Neural progenitor cell (in vitro differentiated cells): ENCODE results near the gene TUG1. TPM values are rescaled to one million over a fixed set of nuclear protein-coding genes. Genes with fewer than 3 reads are reported as not detected.

Experiments used
- DNase-seq: peaks from one replicate; pipeline ENCODE4 v3.0.0-alpha.2; 2016; ENCODE audit warnings: low spot score
- H2AFZ ChIP-seq: fragments of 200-600 bp; sonication (generic); replicated peaks from 2 replicates; pipeline ENCODE4 v1.6.1; 2016; ENCODE audit warnings: antibody characterized with exemption
- H3F3A ChIP-seq: fragments of 200-600 bp; sonication (generic); 2 replicates; pipeline ENCODE4 v1.6.1; 2016; ENCODE audit warnings: antibody characterized with exemption, low read depth
- H3K27ac ChIP-seq: fragments of 200-600 bp; sonication (generic); 2 replicates; pipeline ENCODE4 v1.5.1; 2016; ENCODE audit warnings: mild to moderate bottlenecking
- H3K27me3 ChIP-seq: fragments of 200-600 bp; sonication (generic); 2 replicates; pipeline ENCODE4 v1.6.1; 2016; ENCODE audit warnings: mild to moderate bottlenecking, moderate library complexity
- H3K36me3 ChIP-seq: fragments of 200-600 bp; sonication (generic); 2 replicates; pipeline ENCODE4 v1.5.1; 2016
- H3K4me1 ChIP-seq: fragments of 200-600 bp; sonication (generic); 2 replicates; pipeline ENCODE4 v1.6.1; 2016; ENCODE audit warnings: mixed run types
- H3K4me2 ChIP-seq: fragments of 200-600 bp; sonication (generic); 2 replicates; pipeline ENCODE4 v1.6.1; 2016
- H3K4me3 ChIP-seq: fragments of 200-600 bp; sonication (generic); 2 replicates; pipeline ENCODE4 v1.5.1; 2016
- H3K79me2 ChIP-seq: fragments of 200-600 bp; sonication (generic); 2 replicates; pipeline ENCODE4 v1.6.1; 2016; ENCODE audit warnings: low read depth
- H3K9ac ChIP-seq: fragments of 200-600 bp; sonication (generic); 2 replicates; pipeline ENCODE4 v1.6.1; 2016
- H3K9me3 ChIP-seq: fragments of 200-600 bp; sonication (generic); 2 replicates; pipeline ENCODE4 v1.5.1; 2016; ENCODE audit warnings: low read depth
- H4K20me1 ChIP-seq: fragments of 200-600 bp; sonication (generic); 2 replicates; pipeline ENCODE4 v1.6.1; 2016; ENCODE audit warnings: low read depth
- H3K27ac Mint-ChIP-seq: 3 replicates; pipeline ENCODE4 v1.8.0; 2021; ENCODE audit warnings: mixed read lengths
- H3K27me3 Mint-ChIP-seq: 2 replicates; pipeline ENCODE4 v1.8.0; 2022; ENCODE audit warnings: low read depth, mild to moderate bottlenecking, inconsistent platforms, moderate library complexity, mixed read lengths; ENCODE audit not compliant: insufficient read depth
- H3K36me3 Mint-ChIP-seq: 3 replicates; pipeline ENCODE4 v1.8.0; 2021; ENCODE audit warnings: mixed read lengths
- H3K4me1 Mint-ChIP-seq: 3 replicates; pipeline ENCODE4 v1.8.0; 2021; ENCODE audit warnings: mixed read lengths
- H3K4me3 Mint-ChIP-seq: 3 replicates; pipeline ENCODE4 v1.8.0; 2021; ENCODE audit warnings: mild to moderate bottlenecking, moderate library complexity, mixed read lengths
- H3K9me3 Mint-ChIP-seq: 3 replicates; pipeline ENCODE4 v1.8.0; 2020; ENCODE audit warnings: mixed read lengths
- CTCF ChIP-seq: fragments of 200-600 bp; sonication (generic); IDR thresholded peaks from 2 replicates; pipeline ENCODE4 v1.5.1; 2017; ENCODE audit warnings: antibody characterized with exemption, mild to moderate bottlenecking
- EZH2 ChIP-seq: fragments of 200-600 bp; sonication (generic); IDR thresholded peaks from 2 replicates; pipeline ENCODE4 v1.6.1; 2017; ENCODE audit warnings: antibody characterized with exemption, mild to moderate bottlenecking, moderate library complexity
- EZH2phosphoT487 ChIP-seq: fragments of 200-600 bp; sonication (generic); IDR thresholded peaks from 2 replicates; pipeline ENCODE4 v1.6.1; 2017; ENCODE audit warnings: antibody characterized with exemption
- total RNA-seq: library from RNA; depleted of rRNA; stranded (reverse); fragments of >200 nt; gene quantifications from 2 replicates; pipeline ENCODE4 v1.2.3, GENCODE V29; 2015; ENCODE audit warnings: low replicate concordance

TUG1 gene
- total RNA-seq, 1 donor from 2014 or later = 136 TPM

- Mint-ChIP-seq H3K27ac (no peak overlapping the region), H3K4me3 (no peak overlapping the region), H3K4me1 (no peaks in the 10 kb centered on the region), H3K9me3 (no peaks in the 10 kb centered on the region), H3K36me3 (peaks cover 52% of the 10 kb centered on the region), H3K27me3 (peaks cover 2% of the 10 kb centered on the region)
- H3K27me3 ChIP-seq = no peaks in the 10 kb centered on the region
- H3K9me3 ChIP-seq = no peaks in the 10 kb centered on the region
- H3K27ac ChIP-seq = no peak overlapping the region
- no peaks in the 10 kb centered on the region for H3K4me1 ChIP-seq
- H3F3A ChIP-seq = no peaks in the 10 kb centered on the region
- H3K79me2 ChIP-seq = peaks cover 8% of the 10 kb centered on the region
- H3K4me3 ChIP-seq = no peak overlapping the region
- H2AFZ ChIP-seq = no peak overlapping the region
- DNase-seq = no peak
- peaks cover 4% of the 10 kb centered on the region for H4K20me1 ChIP-seq
- no peak for TF ChIP-seq CTCF
- TF ChIP-seq EZH2phosphoT487 = no peak
- no peak for TF ChIP-seq EZH2
- H3K4me2 ChIP-seq = no peak overlapping the region
- peaks cover 13% of the 10 kb centered on the region for H3K36me3 ChIP-seq
- H3K9ac ChIP-seq = no peak overlapping the region
These were observed 28.2 kb upstream of the TUG1 start for GRCh38 chr22:30940685-30941362.

GRCh38 chr22:30941363-30941740 lies 27.7 kb upstream of the TUG1 start:
- H3K36me3 Mint-ChIP-seq = peaks cover 56% of the 10 kb centered on the region
- peaks cover 8% of the 10 kb centered on the region for H3K36me3 ChIP-seq
- TF ChIP-seq CTCF (no peak), EZH2 (no peak), EZH2phosphoT487 (no peak)

GRCh38 chr22:30943368-30943767 lies 25.7 kb upstream of the TUG1 start:
- H3K4me3 Mint-ChIP-seq = no peak overlapping the region
- Histone ChIP-seq H3F3A (peaks cover 23% of the 10 kb centered on the region), H3K4me3 (no peak overlapping the region), H3K4me2 (no peak overlapping the region), H3K27ac (no peak overlapping the region), H3K9ac (no peak overlapping the region), H3K9me3 (no peaks in the 10 kb centered on the region), H2AFZ (no peak overlapping the region), H4K20me1 (peaks cover 28% of the 10 kb centered on the region), H3K4me1 (peaks cover 25% of the 10 kb centered on the region), H3K27me3 (no peaks in the 10 kb centered on the region), H3K36me3 (peaks cover 3% of the 10 kb centered on the region), H3K79me2 (peaks cover 18% of the 10 kb centered on the region)
- peaks cover 3% of the 10 kb centered on the region for H3K27me3 Mint-ChIP-seq
- DNase-seq = no peak
- no peaks in the 10 kb centered on the region for H3K9me3 Mint-ChIP-seq
- peaks cover 48% of the 10 kb centered on the region for H3K36me3 Mint-ChIP-seq
- no peak overlapping the region for H3K27ac Mint-ChIP-seq
- H3K4me1 Mint-ChIP-seq = peaks cover 4% of the 10 kb centered on the region
- TF ChIP-seq EZH2phosphoT487 = no peak
- no peak for TF ChIP-seq EZH2
- TF ChIP-seq CTCF = no peak

More at GRCh38 chr22:30941363-30941740, 27.7 kb upstream of the TUG1 start:
- peak overlapping the region; percentile 77 for H3K27ac Mint-ChIP-seq
- peaks cover 2% of the 10 kb centered on the region for H3K27me3 Mint-ChIP-seq
- H3K4me3 Mint-ChIP-seq = no peak overlapping the region
- H3K9me3 Mint-ChIP-seq = no peaks in the 10 kb centered on the region
- peaks cover 5% of the 10 kb centered on the region for H3K4me1 ChIP-seq
- peaks cover 4% of the 10 kb centered on the region for H3K4me1 Mint-ChIP-seq
- no peak for DNase-seq
- H3K9ac ChIP-seq = no peak overlapping the region
- no peaks in the 10 kb centered on the region for H3K27me3 ChIP-seq
- peaks cover 9% of the 10 kb centered on the region for H4K20me1 ChIP-seq
- H3K9me3 ChIP-seq = no peaks in the 10 kb centered on the region
- H3K4me3 ChIP-seq = no peak overlapping the region
- H3K27ac ChIP-seq = no peak overlapping the region
- peaks cover 3% of the 10 kb centered on the region for H3F3A ChIP-seq
- H3K79me2 ChIP-seq = peaks cover 13% of the 10 kb centered on the region
- H3K4me2 ChIP-seq = no peak overlapping the region
- H2AFZ ChIP-seq = no peak overlapping the region
